ENCODE measurements around the gene CAVIN1.
A peak's percentile ranks its signal among the peaks of the same experiment; 100 is the strongest.
"Not testable (repeated sequence)": the region's sequence is repeated elsewhere in the genome, so short reads cannot be mapped to it uniquely, and the experiment has no call there.

Gene CAVIN1

DNA sequence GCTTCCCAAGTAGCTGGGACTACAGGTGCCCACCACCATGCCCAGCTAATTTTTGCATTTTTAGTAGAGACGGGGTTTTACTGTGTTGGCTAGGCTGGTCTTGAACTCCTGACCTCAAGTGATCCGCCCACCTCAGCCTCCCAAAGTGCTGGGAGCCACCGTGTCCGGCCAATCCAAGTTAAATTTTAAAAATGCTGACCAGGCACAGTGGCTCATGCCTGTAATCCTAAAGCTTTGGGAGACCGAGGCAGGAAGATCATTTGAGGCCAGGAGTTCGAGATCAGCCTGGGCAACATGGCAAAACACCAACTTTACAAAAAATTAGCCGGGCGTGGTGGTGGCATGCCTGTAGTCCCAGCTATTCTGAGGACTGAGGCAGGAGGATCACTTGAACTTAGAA lies 31.6 kb downstream of the CAVIN1 start:
- not testable (repeated sequence) for H3K36me3 ChIP-seq (ENCODE audit: control insufficient read depth, insufficient read depth, low read length); H3K4me3 ChIP-seq (ENCODE audit: low read length); DNase-seq (ENCODE audit: low read depth, low spot score); H3K9me3 ChIP-seq (ENCODE audit: control insufficient read depth, insufficient read depth, low read length); H3K27me3 ChIP-seq (ENCODE audit: control insufficient read depth, insufficient read depth, low read length); H3K27ac ChIP-seq (ENCODE audit: low read length); H3K4me1 ChIP-seq (ENCODE audit: control insufficient read depth, insufficient read depth, low read length)
- WGBS (ENCODE audit: insufficient coverage, insufficient read length), result no CpG with 5 or more reads among the region's 8 CpGs

DNA sequence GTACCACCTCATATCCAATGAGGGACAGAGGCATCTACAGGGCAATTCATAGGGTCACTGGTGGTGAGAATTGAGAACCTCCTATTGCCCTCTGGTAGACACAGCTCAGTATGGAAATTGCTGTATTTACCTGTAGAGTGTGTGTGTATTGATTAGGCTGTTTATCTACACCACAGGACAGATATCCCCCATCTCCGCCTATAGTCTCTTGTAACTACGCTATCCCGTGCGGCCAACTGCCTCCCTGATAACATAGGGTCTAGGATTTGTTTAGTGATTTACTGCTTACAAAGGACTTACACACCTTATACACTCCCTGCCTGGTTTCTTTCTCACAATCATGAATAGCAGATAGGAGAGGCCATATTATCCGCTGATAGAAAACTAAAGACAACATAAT lies 33.2 kb downstream of the CAVIN1 start:
- no peaks in the 10 kb centered on the region for H3K36me3 ChIP-seq (ENCODE audit: control insufficient read depth, insufficient read depth, low read length)
- H3K4me1 ChIP-seq (ENCODE audit: control insufficient read depth, insufficient read depth, low read length), result peaks cover 2% of the 10 kb centered on the region; the same call in 1 of the 2 replicates
- WGBS (ENCODE audit: insufficient coverage, insufficient read length), result no CpG with 5 or more reads among the region's 5 CpGs
- H3K27me3 ChIP-seq (ENCODE audit: control insufficient read depth, insufficient read depth, low read length), result no peaks in the 10 kb centered on the region
- H3K4me3 ChIP-seq (ENCODE audit: low read length), result no peak overlapping the region
- H3K9me3 ChIP-seq (ENCODE audit: control insufficient read depth, insufficient read depth, low read length), result no peaks in the 10 kb centered on the region
- DNase-seq (ENCODE audit: low read depth, low spot score), result no peak
- no peak overlapping the region for H3K27ac ChIP-seq (ENCODE audit: low read length)

GRCh38 chr17:42389135-42389417 lies 34.0 kb downstream of the CAVIN1 start:
- H3K4me1 ChIP-seq (ENCODE audit: control insufficient read depth, insufficient read depth, low read length), result peaks cover 2% of the 10 kb centered on the region; the same call in 1 of the 2 replicates
- H3K9me3 ChIP-seq (ENCODE audit: control insufficient read depth, insufficient read depth, low read length), result no peaks in the 10 kb centered on the region
- WGBS (ENCODE audit: insufficient coverage, insufficient read length), result no CpG with 5 or more reads among the region's 11 CpGs
- no peak for DNase-seq (ENCODE audit: low read depth, low spot score)
- peak overlapping the region; percentile 48; the same call in 1 of the 2 replicates for H3K4me3 ChIP-seq (ENCODE audit: low read length)
- H3K36me3 ChIP-seq (ENCODE audit: control insufficient read depth, insufficient read depth, low read length), result no peaks in the 10 kb centered on the region
- H3K27ac ChIP-seq (ENCODE audit: low read length), result no peak overlapping the region
- no peaks in the 10 kb centered on the region for H3K27me3 ChIP-seq (ENCODE audit: control insufficient read depth, insufficient read depth, low read length)

DNA sequence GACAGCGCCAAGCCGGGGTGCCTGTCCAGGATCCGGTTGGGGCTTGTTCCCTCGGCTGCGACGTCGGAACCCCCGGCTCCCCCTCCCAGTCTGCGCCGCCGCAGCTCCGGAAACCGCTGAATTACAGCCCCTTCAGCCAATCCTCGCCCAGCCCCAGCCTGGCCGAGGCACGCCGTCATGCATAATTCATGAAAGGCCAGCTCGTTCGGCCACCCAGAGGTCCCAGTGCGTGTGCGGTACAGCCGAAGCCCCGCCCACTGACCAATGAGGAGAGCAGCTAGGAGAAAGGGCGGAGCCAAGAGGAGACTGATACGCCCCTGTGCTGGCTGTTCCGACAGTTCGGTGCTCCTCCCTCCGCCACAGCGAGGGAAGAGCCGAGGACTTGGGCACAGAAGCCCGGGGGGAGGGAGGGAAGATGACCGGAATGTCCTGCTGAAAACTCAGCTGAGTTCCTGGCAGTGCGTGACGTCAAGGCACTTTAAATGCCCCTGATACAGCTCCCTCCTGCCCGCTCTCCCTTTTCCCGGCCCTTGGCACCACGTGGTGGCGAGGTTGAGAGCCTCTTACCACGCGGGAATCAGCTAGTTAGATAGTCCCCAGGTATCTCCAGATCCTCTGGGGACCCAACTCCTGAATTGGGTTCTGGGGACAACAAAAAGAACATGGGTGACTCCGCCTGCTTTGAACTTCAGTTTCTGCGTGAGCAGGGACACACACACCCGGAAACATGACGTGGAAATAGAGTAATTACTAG lies 34.5 kb downstream of the CAVIN1 start, which contains the start of gene STAT3:
Gene STAT3, minus strand, starts transcription at position 62 of the 754 bp plus-strand sequence. CDS start 39,926 bp downstream, outside the sequence.
- no peaks in the 10 kb centered on the region for H3K36me3 ChIP-seq (ENCODE audit: control insufficient read depth, insufficient read depth, low read length)
- no peaks in the 10 kb centered on the region for H3K27me3 ChIP-seq (ENCODE audit: control insufficient read depth, insufficient read depth, low read length)
- WGBS (ENCODE audit: insufficient coverage, insufficient read length), result no CpG with 5 or more reads among the region's 44 CpGs
- no peak within 1 kb of the TSS for H3K27ac ChIP-seq (ENCODE audit: low read length)
- H3K4me3 ChIP-seq (ENCODE audit: low read length), result peak within 1 kb of the TSS; percentile 88
- DNase-seq (ENCODE audit: low read depth, low spot score), result peak; percentile 100
- H3K4me1 ChIP-seq (ENCODE audit: control insufficient read depth, insufficient read depth, low read length), result peaks cover 2% of the 10 kb centered on the region; the same call in 1 of the 2 replicates
- H3K9me3 ChIP-seq (ENCODE audit: control insufficient read depth, insufficient read depth, low read length), result no peaks in the 10 kb centered on the region

DNA sequence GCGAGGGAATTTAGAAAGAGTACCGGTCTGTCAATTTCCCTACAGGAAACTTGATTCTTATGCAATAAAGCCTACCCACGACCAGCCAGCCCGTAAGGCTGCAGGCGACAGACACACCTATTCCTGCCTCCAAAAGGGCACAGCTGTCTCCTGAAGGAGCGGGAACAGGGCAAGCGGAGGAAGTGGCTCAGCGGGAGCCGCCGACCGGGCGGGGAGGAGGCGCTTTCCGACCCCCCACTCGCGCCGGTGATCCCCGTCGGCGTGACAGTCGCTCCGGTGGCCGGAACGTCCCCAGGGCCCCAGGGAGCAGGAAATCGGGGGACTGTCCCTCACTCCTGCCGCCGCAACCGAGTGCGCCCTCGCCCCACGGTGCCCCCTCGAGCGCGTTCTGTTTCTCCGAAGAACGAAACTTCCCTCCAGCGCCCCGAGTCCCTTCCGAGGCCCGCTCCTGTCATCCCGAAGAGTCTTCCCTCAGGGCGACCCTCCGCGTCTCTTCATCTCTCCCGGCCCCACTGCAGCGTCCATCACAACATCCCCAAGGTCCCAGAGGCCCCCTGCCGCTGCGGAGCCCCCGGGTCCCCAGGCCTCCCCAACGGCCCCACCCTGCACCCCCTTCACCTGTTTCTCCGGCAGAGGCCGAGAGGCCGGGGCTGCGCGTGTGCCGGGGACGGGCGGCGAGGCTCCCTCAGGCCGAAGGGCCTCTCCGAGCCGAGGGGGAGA lies 35.2 kb downstream of the CAVIN1 start:
- H3K27ac ChIP-seq (ENCODE audit: low read length), result no peak overlapping the region
- H3K9me3 ChIP-seq (ENCODE audit: control insufficient read depth, insufficient read depth, low read length), result no peaks in the 10 kb centered on the region
- peaks cover 2% of the 10 kb centered on the region; the same call in 1 of the 2 replicates for H3K4me1 ChIP-seq (ENCODE audit: control insufficient read depth, insufficient read depth, low read length)
- H3K36me3 ChIP-seq (ENCODE audit: control insufficient read depth, insufficient read depth, low read length), result no peaks in the 10 kb centered on the region
- H3K4me3 ChIP-seq (ENCODE audit: low read length), result peak overlapping the region; percentile 88
- DNase-seq (ENCODE audit: low read depth, low spot score), result no peak
- WGBS (ENCODE audit: insufficient coverage, insufficient read length), result no CpG with 5 or more reads among the region's 62 CpGs
- H3K27me3 ChIP-seq (ENCODE audit: control insufficient read depth, insufficient read depth, low read length), result no peaks in the 10 kb centered on the region

- WGBS (ENCODE audit: insufficient coverage, insufficient read length), result no CpG with 5 or more reads among the region's 8 CpGs
- no peak for DNase-seq (ENCODE audit: low read depth, low spot score)
- H3K36me3 ChIP-seq (ENCODE audit: control insufficient read depth, insufficient read depth, low read length), result no peaks in the 10 kb centered on the region
- peaks cover 2% of the 10 kb centered on the region; the same call in 1 of the 2 replicates for H3K4me1 ChIP-seq (ENCODE audit: control insufficient read depth, insufficient read depth, low read length)
- no peaks in the 10 kb centered on the region for H3K9me3 ChIP-seq (ENCODE audit: control insufficient read depth, insufficient read depth, low read length)
- no peaks in the 10 kb centered on the region for H3K27me3 ChIP-seq (ENCODE audit: control insufficient read depth, insufficient read depth, low read length)
- H3K4me3 ChIP-seq (ENCODE audit: low read length), result peak overlapping the region; percentile 88; the same call in 1 of the 2 replicates
- H3K27ac ChIP-seq (ENCODE audit: low read length), result no peak overlapping the region
These were observed 36.0 kb downstream of the CAVIN1 start for GRCh38 chr17:42386777-42387657.

DNA sequence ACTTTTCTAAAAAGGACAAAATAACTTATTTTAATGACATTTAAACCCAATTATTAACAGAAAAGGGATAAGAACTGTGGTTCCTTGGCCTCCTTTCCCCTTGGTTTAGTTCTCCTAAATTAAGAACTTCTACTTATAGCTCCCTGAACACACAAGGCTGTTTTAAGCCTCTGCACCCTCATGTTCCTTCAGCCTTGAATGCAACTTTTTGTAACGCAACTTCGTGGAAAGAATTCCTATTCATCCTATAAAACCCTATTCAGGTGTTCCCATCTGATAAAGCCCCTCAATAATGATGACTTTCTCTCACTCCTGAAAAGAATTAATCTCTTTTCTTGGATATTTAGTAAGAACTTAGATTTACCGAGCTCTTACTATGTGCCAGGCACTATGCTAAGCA lies 41.2 kb downstream of the CAVIN1 start:
- Histone ChIP-seq H3K36me3 (ENCODE audit: control insufficient read depth, insufficient read depth, low read length) (no peaks in the 10 kb centered on the region), H3K27me3 (ENCODE audit: control insufficient read depth, insufficient read depth, low read length) (no peaks in the 10 kb centered on the region), H3K9me3 (ENCODE audit: control insufficient read depth, insufficient read depth, low read length) (no peaks in the 10 kb centered on the region), H3K27ac (ENCODE audit: low read length) (no peak overlapping the region), H3K4me1 (ENCODE audit: control insufficient read depth, insufficient read depth, low read length) (peaks cover 1% of the 10 kb centered on the region; the same call in 1 of the 2 replicates), H3K4me3 (ENCODE audit: low read length) (no peak overlapping the region)
- no peak for DNase-seq (ENCODE audit: low read depth, low spot score)
- WGBS (ENCODE audit: insufficient coverage, insufficient read length), result no CpG with 5 or more reads among the region's 3 CpGs

DNA sequence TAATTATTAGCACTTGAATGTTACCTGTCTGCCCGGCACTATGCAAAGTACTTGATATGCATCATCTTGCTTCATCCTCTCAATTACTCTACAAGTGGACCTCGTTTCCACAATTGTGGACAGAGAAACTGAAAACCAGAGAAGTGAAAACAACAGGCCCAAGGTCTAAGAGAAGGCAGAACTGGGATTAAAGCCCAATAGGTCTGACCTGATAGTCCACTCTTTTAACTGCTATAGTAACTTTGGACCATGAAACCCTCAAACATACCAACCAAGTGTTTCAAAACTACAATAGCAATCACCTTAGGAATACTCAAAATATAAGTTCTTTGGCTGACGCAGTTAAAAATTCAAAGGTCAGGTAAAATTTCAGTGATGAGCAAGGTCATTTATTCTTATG lies 42.1 kb downstream of the CAVIN1 start:
- Histone ChIP-seq H3K9me3 (ENCODE audit: control insufficient read depth, insufficient read depth, low read length) (no peaks in the 10 kb centered on the region), H3K27ac (ENCODE audit: low read length) (no peak overlapping the region), H3K4me3 (ENCODE audit: low read length) (no peak overlapping the region), H3K36me3 (ENCODE audit: control insufficient read depth, insufficient read depth, low read length) (no peaks in the 10 kb centered on the region), H3K4me1 (ENCODE audit: control insufficient read depth, insufficient read depth, low read length) (peaks cover 1% of the 10 kb centered on the region; the same call in 1 of the 2 replicates), H3K27me3 (ENCODE audit: control insufficient read depth, insufficient read depth, low read length) (no peaks in the 10 kb centered on the region)
- no CpG with 5 or more reads among the region's 3 CpGs for WGBS (ENCODE audit: insufficient coverage, insufficient read length)
- no peak for DNase-seq (ENCODE audit: low read depth, low spot score)

DNA sequence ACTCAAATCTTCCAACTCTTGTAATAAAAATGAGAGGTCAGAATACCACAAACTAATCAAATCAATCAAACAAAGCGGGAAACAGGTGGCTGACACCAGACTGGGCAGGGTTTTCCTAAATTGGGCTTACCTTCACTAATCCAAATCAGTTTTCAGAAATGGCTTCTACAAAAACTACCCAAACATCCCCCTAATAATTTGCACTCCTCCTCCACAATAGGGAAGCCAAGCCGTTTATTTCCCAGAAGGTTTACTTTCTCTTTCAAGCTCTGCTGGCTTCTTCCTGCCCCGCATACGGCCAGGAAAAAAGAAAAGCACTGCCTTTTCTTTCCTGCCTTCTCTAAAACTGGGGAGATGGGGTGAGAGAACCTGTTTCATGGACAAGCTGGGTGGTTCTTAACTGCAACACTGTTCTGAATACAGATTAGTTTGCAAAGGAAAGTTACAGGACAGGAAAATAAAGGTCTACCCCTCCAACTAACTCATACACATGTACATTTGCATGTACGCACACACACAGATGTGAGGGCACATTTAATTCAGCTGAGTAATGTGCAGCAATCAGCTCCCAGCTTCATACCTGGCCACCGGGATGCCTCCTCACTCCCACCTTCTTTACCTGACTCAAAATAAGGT lies 44.0 kb downstream of the CAVIN1 start:
- Histone ChIP-seq H3K27me3 (ENCODE audit: control insufficient read depth, insufficient read depth, low read length) (no peaks in the 10 kb centered on the region), H3K4me1 (ENCODE audit: control insufficient read depth, insufficient read depth, low read length) (peaks cover 1% of the 10 kb centered on the region; the same call in 1 of the 2 replicates), H3K36me3 (ENCODE audit: control insufficient read depth, insufficient read depth, low read length) (no peaks in the 10 kb centered on the region), H3K4me3 (ENCODE audit: low read length) (no peak overlapping the region), H3K27ac (ENCODE audit: low read length) (peak overlapping the region; percentile 36), H3K9me3 (ENCODE audit: control insufficient read depth, insufficient read depth, low read length) (no peaks in the 10 kb centered on the region)
- DNase-seq (ENCODE audit: low read depth, low spot score), result no peak
- WGBS (ENCODE audit: insufficient coverage, insufficient read length), result no CpG with 5 or more reads among the region's 6 CpGs

All from iPS DF 6.9 (cell line).